Stimulated activated CD4-positive, alpha-beta T cell treated with anti-CD3 and anti-CD28 coated beads, Interleukin-1b, Interleukin-23, amount 100 ng/mL, for 24 hours (primary cell): ENCODE measurements around the gene CASP8AP2.
A peak's percentile ranks its signal among the peaks of the same experiment; 100 is the strongest.
"Not testable (repeated sequence)": the region's sequence is repeated elsewhere in the genome, so short reads cannot be mapped to it uniquely, and the experiment has no call there.

Experiments
- DNase-seq, 4 experiments: peaks; one replicate each; pipeline ENCODE4 v3.0.0-alpha.2; 2020; ENCODE audit warnings: low read depth in 4 of 4, low spot score in 1 of 4

CASP8AP2 gene

GRCh38 chr6:89819336-89820130 lies 10.1 kb upstream of the CASP8AP2 start, which contains the start of gene MDN1:
MDN1 (minus strand) TSS chr6:89819794; CDS start chr6:89819607, 187 bp downstream.
- peak; percentile 65 to 86 (median 78) for DNase-seq

GRCh38 chr6:89826029-89826528 lies 3.6 kb upstream of the CASP8AP2 start:
- DNase-seq, result no peak

DNA sequence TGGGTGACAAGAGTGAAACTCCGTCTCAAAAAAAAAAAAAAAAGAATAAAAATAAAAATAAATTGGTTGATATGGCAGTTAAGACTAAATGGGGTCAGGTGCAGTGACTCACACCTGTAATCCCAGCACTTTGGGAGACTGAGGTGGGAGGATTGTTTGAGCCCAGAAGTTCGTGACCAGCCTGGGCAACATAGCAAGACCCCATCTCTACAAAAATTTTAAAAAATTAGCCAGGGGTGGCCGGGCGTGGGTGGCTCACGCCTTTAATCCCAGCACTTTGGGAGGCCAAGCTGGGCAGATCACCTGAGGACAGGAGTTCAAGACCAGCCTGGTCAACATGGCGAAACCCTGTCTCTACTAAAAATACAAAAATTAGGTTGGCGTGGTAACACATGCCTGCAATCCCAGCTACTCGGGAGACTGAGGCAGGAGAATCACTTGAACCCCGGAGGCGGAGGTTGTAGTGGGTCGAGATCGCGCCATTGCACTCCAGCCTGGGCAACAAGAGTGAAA lies 1.1 kb upstream of the CASP8AP2 start:
- not testable (repeated sequence) for DNase-seq

GRCh38 chr6:89828988-89829471 lies 650 bp upstream of the CASP8AP2 start:
- DNase-seq, result peak in 1 of 4 experiments; percentile 20

DNA sequence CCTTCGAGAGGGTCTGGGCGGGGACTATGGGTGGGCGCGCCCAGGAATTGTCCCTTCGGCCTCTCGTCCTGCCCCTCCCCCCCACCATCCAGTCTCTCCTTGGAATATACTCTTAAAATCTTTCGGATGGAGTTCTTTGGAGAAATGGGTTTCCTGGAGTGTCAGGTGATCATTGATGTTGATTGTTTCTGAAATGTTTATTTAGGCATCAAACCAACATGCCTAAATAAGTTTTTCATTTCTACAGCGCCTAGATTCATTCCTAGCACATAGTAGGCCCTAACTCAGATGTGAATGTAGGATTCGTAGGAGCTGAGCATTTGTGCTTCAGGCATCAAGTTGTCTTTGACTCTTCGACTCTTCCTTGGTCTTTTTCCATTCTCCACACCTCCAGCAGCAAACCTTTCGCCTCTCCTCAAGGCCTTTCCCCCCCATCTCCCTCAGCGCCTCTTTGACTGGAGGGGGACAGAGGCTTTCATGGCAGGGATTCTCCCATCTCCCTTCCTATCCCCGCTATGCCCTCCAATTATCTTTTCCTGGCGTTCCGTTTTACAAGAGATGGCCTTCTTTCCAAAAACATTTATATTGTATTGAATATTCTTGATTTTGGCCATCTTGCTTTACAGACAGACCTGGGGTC lies 610 bp downstream of the CASP8AP2 start:
- no peak for DNase-seq

DNA sequence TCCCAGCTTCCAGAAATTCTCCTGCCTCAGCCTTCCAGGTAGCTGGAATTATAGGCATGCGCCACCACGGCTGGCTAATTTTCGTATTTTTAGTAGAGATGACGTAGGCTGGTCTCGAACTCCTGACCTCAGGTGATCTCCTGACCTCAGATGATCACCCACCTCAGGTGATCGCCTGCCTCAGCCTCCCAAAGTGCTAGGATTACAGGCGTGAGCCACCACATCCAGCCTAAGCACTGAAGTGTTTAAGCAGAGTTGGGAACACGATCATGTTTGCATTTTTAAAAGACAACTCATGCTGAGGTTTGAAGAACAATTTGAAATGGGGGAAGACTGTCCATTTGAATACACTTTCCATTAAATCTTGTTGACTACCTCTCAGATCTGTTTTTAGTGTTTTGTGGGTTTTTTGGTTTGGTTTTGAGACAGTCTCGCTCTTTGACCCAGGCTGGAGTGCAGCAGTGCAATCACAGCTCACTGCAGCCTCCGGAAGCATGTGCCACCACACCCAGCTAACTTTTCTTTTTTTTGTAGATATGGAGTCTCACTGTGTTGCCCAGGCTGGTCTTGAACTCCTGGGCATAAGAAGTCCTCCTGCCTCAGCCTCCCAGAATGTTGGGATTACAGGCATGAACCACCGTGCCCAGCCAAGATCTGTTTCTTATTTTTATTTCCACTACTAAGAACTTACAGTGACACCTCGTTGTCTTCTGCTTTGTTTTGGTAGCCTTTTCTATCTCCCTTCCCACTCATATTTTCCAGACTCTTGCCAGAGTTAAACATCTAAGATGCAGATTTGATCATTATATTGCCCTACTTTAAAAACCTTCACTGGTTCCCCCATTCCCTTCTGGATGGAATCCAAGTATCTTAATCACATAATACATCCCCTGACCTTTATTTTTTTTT lies 5.5 kb downstream of the CASP8AP2 start:
- DNase-seq, result no peak

GRCh38 chr6:89836639-89837222 lies 7.1 kb downstream of the CASP8AP2 start:
- DNase-seq, result no peak

DNA sequence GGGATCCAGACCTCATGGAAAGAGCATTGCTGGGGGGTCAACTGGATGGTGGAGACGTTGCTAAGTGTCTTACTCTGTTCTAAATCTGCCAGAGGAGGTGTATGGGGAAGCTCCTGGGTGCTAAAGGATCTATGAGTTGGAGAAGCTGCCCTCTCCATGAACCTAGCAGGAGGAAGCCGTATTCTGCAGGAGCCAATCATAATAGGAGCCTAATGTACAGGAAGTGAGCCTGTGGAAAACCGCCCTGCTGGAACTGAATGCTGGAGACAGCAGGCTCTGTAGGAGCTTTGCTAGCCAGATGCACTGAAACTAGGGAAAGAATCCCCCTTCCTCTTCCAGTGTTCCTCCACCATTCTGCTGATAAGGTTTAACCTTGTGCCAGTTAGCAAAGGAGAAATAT lies 10.9 kb downstream of the CASP8AP2 start:
- DNase-seq, result no peak

DNA sequence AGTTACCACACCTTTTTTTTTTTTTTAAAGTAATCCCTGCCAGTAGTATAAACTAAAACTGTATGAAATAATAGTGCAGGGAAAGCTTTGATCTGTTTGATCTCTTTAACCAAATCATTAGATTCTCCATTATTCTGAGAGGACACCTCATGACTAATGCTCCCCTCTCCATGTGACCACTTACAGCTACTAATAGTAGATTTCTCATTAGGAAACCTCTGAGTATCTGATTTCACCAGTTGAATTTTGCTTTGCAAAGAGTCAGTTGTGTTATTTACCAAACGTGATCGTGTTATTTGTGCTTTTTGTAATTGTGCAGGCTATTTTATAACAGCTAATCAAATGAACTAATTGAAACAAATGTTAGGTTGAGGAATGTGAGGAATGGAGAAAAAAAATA lies 12.5 kb downstream of the CASP8AP2 start:
- no peak for DNase-seq

DNA sequence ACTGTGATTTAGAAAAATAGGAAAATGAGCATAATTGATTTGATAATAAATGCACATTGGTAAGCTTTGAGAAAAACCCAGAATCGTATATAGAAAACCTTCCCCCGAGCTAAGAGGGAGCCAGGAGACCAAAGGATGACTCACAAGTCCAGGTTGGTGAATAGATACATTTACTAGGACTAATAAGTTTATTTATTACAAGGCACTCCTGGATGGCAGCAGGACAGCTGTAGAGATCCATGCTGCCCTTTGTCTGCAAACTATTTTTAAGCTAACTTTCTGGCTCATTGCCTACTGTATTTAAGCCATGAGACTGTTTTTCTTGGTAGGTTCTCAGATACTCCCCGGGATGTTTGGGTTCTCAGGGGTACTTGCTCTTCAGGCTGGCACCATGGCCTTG lies 13.4 kb downstream of the CASP8AP2 start:
- no peak for DNase-seq

- DNase-seq, result not testable (repeated sequence)
Measured at GRCh38 chr6:89847513-89847912, 17.8 kb downstream of the CASP8AP2 start.

GRCh38 chr6:89853068-89853467 lies 23.4 kb downstream of the CASP8AP2 start:
- DNase-seq, result no peak

- DNase-seq, result no peak
Measured at GRCh38 chr6:89858041-89858440, 28.4 kb downstream of the CASP8AP2 start.

- DNase-seq, result no peak
Measured at GRCh38 chr6:89859744-89860143, 30.1 kb downstream of the CASP8AP2 start.

- DNase-seq, result no peak
Measured at GRCh38 chr6:89862273-89862672, 32.6 kb downstream of the CASP8AP2 start.

DNA sequence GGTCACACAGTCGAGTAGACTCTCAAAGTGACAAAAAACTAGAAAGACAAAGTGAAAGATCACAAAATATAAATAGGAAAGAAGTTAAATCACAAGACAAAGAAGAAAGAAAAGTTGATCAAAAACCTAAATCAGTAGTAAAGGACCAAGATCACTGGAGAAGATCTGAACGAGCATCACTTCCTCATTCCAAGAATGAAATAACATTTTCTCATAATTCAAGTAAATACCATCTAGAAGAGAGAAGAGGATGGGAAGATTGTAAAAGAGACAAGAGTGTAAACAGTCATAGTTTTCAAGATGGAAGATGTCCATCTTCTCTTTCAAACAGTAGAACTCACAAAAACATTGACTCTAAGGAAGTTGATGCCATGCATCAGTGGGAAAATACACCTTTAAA lies 33.0 kb downstream of the CASP8AP2 start:
- no peak for DNase-seq

- DNase-seq, result no peak
Measured at GRCh38 chr6:89866024-89866678, 36.5 kb downstream of the CASP8AP2 start.

DNA sequence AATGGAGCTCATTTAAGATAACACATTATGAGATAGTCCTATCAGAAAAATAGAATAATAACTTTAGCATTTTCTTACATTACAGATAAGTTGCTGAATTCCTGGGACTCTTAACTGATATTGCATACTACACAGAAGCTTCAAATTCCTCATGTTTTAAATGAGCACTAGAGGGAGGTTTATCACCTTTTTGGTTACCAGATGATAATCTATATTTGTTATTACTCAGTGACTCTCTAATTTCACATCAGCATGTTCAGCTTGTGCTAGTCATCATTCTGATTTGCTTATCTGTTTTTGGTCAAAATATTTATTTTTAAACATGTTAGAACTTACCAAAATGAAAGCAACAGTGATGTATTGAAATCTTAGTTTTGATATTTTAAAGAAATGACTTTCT lies 44.0 kb downstream of the CASP8AP2 start:
- DNase-seq, result no peak

- DNase-seq, result no peak
Measured at GRCh38 chr6:89874438-89874837, 44.8 kb downstream of the CASP8AP2 start.
